ENCODE data around the gene IMMP2L.

GRCh38 chr7:111160297-111160696 lies 402.0 kb downstream of the IMMP2L start:
- TF ChIP-seq CTCF (IDR thresholded peaks at IDR 0.05) (no peak), RCOR1 (IDR thresholded peaks at IDR 0.05; ENCODE audit: low read length) (no peak)

Measured in SK-N-SH (cell line).